SK-N-SH (cell line): ENCODE measurements around the gene TMEM60. TPM values are rescaled to one million over a fixed set of nuclear protein-coding genes. Genes with fewer than 3 reads are reported as not detected.
A peak's percentile ranks its signal among the peaks of the same experiment; 100 is the strongest.

Source experiments
- CTCF ChIA-PET: fragments of 300-600, 350-600 bp; formaldehyde crosslinking; extraction: SDS; loops from one replicate; lab custom pipeline; 2021; lab: Yijun Ruan, JAX
- POLR2A ChIA-PET: fragments of 350-600 bp; sonication (Branson Sonifier 250); formaldehyde crosslinking; extraction: SDS; loops from one replicate; lab custom pipeline; 2020; ENCODE audit warnings: antibody characterized with exemption, inconsistent platforms; lab: Yijun Ruan, JAX
- DNase-seq: peaks from one replicate; pipeline ENCODE4 v3.0.0; 2012
- H2AFZ ChIP-seq: fragments of 200-600 bp; sonication (generic); 2 replicates; pipeline ENCODE4 v1.8.1; 2016; ENCODE audit warnings: antibody characterized with exemption, mild to moderate bottlenecking, low read depth
- H3F3A ChIP-seq: fragments of 200-600 bp; sonication (generic); replicated peaks from 2 replicates; pipeline ENCODE3; 2016; ENCODE audit warnings: antibody characterized with exemption, mild to moderate bottlenecking; ENCODE audit not compliant: insufficient read depth
- H3K27ac ChIP-seq, 2 experiments: fragments of 200-500 bp in 1 of 2; fragments of 200-600 bp in 1 of 2; sonication (Bioruptor generic) in 1 of 2; sonication (generic), shearing (Covaris generic) in 1 of 2; 2 replicates each; pipeline versions ENCODE4 v1.5.1 to v1.6.1; 2014 to 2016; ENCODE audit warnings: low read depth in 2 of 2, inconsistent platforms in 1 of 2, low read length in 1 of 2, mild to moderate bottlenecking in 1 of 2, mixed read lengths in 1 of 2
- H3K27me3 ChIP-seq: fragments of 200-600 bp; sonication (generic), shearing (Covaris generic); 2 replicates; pipeline ENCODE4 v1.6.1; 2016; ENCODE audit warnings: mixed run types; ENCODE audit not compliant: insufficient read depth
- H3K36me3 ChIP-seq, 2 experiments: fragments of 200-500 bp in 1 of 2; fragments of 200-600 bp in 1 of 2; sonication (Bioruptor generic) in 1 of 2; sonication (generic) in 1 of 2; replicated peaks in 1 of 2; 2 replicates each; pipeline versions ENCODE3 to v1.5.1; 2014 to 2016; ENCODE audit warnings: low read length in 1 of 2, mild to moderate bottlenecking in 1 of 2; ENCODE audit not compliant: insufficient read depth in 2 of 2, control insufficient read depth in 1 of 2
- H3K4me1 ChIP-seq, 2 experiments: fragments of 200-500 bp in 1 of 2; fragments of 200-600 bp in 1 of 2; sonication (Bioruptor generic) in 1 of 2; sonication (generic), shearing (Covaris generic) in 1 of 2; 2 replicates each; pipeline versions ENCODE4 v1.5.1 to v1.6.1; 2014 to 2016; ENCODE audit warnings: low read depth in 1 of 2, low read length in 1 of 2, mixed run types in 1 of 2; ENCODE audit not compliant: insufficient read depth in 2 of 2, control insufficient read depth in 1 of 2
- H3K4me2 ChIP-seq: fragments of 200-600 bp; sonication (generic), shearing (Covaris generic); 2 replicates; pipeline ENCODE4 v1.6.1; 2017; ENCODE audit warnings: mixed run types
- H3K4me3 ChIP-seq, 2 experiments: fragments of 200-500 bp in 1 of 2; fragments of 200-600 bp in 1 of 2; sonication (Bioruptor generic) in 1 of 2; sonication (generic), shearing (Covaris generic) in 1 of 2; 2 replicates each; pipeline versions ENCODE4 v1.5.1 to v1.8.1; 2014 to 2016; ENCODE audit warnings: low read depth in 2 of 2, inconsistent platforms in 1 of 2, low read length in 1 of 2, mild to moderate bottlenecking in 1 of 2, mixed read lengths in 1 of 2, moderate library complexity in 1 of 2
- H3K79me2 ChIP-seq: fragments of 200-600 bp; sonication (generic); 2 replicates; pipeline ENCODE4 v1.8.1; 2017; ENCODE audit warnings: mild to moderate bottlenecking; ENCODE audit not compliant: insufficient read depth
- H3K9ac ChIP-seq: fragments of 200-600 bp; sonication (generic); 2 replicates; pipeline ENCODE4 v1.6.1; 2017; ENCODE audit warnings: mixed run types
- H3K9me2 ChIP-seq: fragments of 200-600 bp; sonication (generic); 2 replicates; pipeline ENCODE4 v1.6.1; 2017; ENCODE audit warnings: mixed run types
- H3K9me3 ChIP-seq: fragments of 200-600 bp; sonication (generic); 2 replicates; pipeline ENCODE4 v1.6.1; 2017; ENCODE audit warnings: mixed run types, mild to moderate bottlenecking, moderate library complexity
- H4K20me1 ChIP-seq: fragments of 200-600 bp; sonication (generic); 2 replicates; pipeline ENCODE4 v1.6.1; 2017; ENCODE audit warnings: mild to moderate bottlenecking, mixed run types; ENCODE audit not compliant: insufficient read depth
- FOXJ3 ChIP-seq: sonication (generic); formaldehyde crosslinking; IDR thresholded peaks from 2 replicates; pipeline ENCODE4 v1.5.1; 2020; ENCODE audit warnings: mild to moderate bottlenecking, missing genetic modification reagents
- JUND ChIP-seq: IDR thresholded peaks from 2 replicates; pipeline ENCODE4 v1.4.0; 2012
- MAX ChIP-seq: IDR thresholded peaks from 2 replicates; pipeline ENCODE4 v1.4.0; 2012; ENCODE audit warnings: low read depth
- NFIC ChIP-seq: IDR thresholded peaks from 2 replicates; pipeline ENCODE4 v1.4.0; 2012; ENCODE audit warnings: borderline replicate concordance
- NRF1 ChIP-seq: IDR thresholded peaks from 2 replicates; pipeline ENCODE4 v1.6.1; 2012; ENCODE audit warnings: low read depth, mild to moderate bottlenecking, low read length
- PBX3 ChIP-seq: IDR thresholded peaks from 2 replicates; pipeline ENCODE4; 2012
- SMC3 ChIP-seq: IDR thresholded peaks from 2 replicates; pipeline ENCODE4 v1.6.1; 2012; ENCODE audit warnings: low read depth, low read length, improper control_type of control experiment
- TAF1 ChIP-seq: IDR thresholded peaks from 2 replicates; pipeline ENCODE4 v1.6.1; 2012; ENCODE audit warnings: low read depth, mild to moderate bottlenecking, low read length, moderate library complexity, borderline replicate concordance
- TCF12 ChIP-seq: IDR thresholded peaks from 2 replicates; pipeline ENCODE4 v1.4.0; 2012
- TEAD4 ChIP-seq: IDR thresholded peaks from 2 replicates; pipeline ENCODE4 v1.4.0; 2012; ENCODE audit warnings: mild to moderate bottlenecking, borderline replicate concordance; ENCODE audit not compliant: insufficient read depth
- YY1 ChIP-seq: IDR thresholded peaks from 2 replicates; pipeline ENCODE4 v1.4.0; 2012; ENCODE audit warnings: low read depth, mild to moderate bottlenecking
- ZBTB33 ChIP-seq: IDR thresholded peaks from 2 replicates; pipeline ENCODE4 v1.4.0; 2012; ENCODE audit warnings: low read depth, borderline replicate concordance
- WGBS: methylation state at CpG from one replicate; pipeline ENCODE4 v1.1.6; 2017; ENCODE audit warnings: low lambda C conversion rate; 5-methylcytosine and 5-hydroxymethylcytosine counted together
- polyA plus RNA-seq, 3 experiments: library from polyadenylated mRNA; depleted of rRNA; stranded (reverse); fragments of >200 nt; gene quantifications; 2 replicates each; pipeline ENCODE4 v1.2.3, GENCODE V29; 2012
- TF ChIP-seq, protein P1 (sequence below): IDR thresholded peaks from 2 replicates; pipeline ENCODE4 v1.4.0; 2012; ENCODE audit warnings: low read depth, borderline replicate concordance
- TF ChIP-seq, protein P2 (sequence below): IDR thresholded peaks from 2 replicates; pipeline ENCODE4 v1.6.1; 2012; ENCODE audit warnings: mild to moderate bottlenecking, low read depth, low read length, moderate library complexity
- TF ChIP-seq, protein P3 (sequence below): fragments of 150-350 bp; IDR thresholded peaks from 2 replicates; pipeline ENCODE4 v1.6.1; 2016; ENCODE audit warnings: mild to moderate bottlenecking, low read depth, low read length

TMEM60 gene
- polyA plus RNA-seq, 1 of the 3 experiments (the other 2 are of a cell fraction), result 24.8 TPM

DNA sequence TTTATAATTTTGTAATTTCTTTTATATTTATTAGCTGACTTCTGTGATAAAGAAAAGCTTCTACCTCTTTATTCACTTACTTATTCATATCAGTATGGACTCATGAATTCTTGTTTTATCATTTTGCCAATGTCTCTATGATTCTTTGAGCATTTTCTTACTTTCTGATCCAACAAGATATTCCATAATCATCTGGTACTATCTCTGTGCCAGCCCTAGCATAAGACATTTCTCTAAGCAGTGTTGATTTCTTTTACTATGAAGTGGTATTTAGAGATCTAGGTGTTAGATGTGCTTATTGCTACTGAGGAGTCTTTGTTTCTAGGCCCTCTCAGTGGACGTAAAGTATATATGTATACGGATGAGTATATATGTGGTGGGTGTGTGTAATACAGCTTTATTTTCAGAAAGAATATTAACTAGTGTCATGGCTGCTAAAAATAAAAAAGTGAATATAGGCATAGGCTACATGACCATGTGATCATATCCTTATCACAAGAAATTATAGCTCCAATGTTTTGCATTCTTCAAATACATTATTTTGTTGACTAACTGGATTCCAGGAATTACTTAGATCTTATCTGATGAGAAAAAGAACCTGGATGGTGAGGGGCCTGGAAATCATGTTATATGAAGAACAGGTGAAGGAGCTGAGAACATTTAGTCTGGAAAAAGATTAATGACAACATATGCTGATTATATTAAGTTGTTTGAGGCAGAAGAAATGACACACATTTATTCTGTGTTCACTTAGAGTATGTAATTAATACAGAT, 13.5 kb upstream of the TMEM60 start:
- H3K4me3 ChIP-seq, result no peak overlapping the region
- H3K9me2 ChIP-seq, result no peaks in the 10 kb centered on the region
- H4K20me1 ChIP-seq, result peaks cover 4% of the 10 kb centered on the region; the same call in 1 of the 2 replicates
- H3K27me3 ChIP-seq, result no peaks in the 10 kb centered on the region
- peak overlapping the region; percentile 50 to 80; a peak in 3 of 4 replicates for H3K27ac ChIP-seq
- peaks cover 92% of the 10 kb centered on the region for H3K79me2 ChIP-seq
- peaks cover 24% of the 10 kb centered on the region for H3F3A ChIP-seq
- H2AFZ ChIP-seq, result no peak overlapping the region
- POLR2A ChIA-PET, result no interaction called here
- H3K4me1 ChIP-seq, result peaks cover 4 to 14% of the 10 kb centered on the region in 2 experiments; a peak in 2 of 4 replicates
- H3K36me3 ChIP-seq, result peaks cover 0 to 8% of the 10 kb centered on the region in 2 experiments
- H3K9ac ChIP-seq, result peak overlapping the region; percentile 26; the same call in 1 of the 2 replicates
- H3K4me2 ChIP-seq, result peak overlapping the region; percentile 41
- CTCF ChIA-PET, result interaction anchor here (1.0 to 1.2 kb wide), 3 partner anchors 32 to 112 kb away, joined by 3 read pairs; no protein-coding TSS in a partner anchor
- 79% methylated on average over 2 of the region's 2 CpGs for WGBS
- peak; percentile 56 for TF ChIP-seq JUND
- peak; percentile 22; the same call in 1 of the 2 replicates for TF ChIP-seq NFIC
- TF ChIP-seq, protein P1, sequence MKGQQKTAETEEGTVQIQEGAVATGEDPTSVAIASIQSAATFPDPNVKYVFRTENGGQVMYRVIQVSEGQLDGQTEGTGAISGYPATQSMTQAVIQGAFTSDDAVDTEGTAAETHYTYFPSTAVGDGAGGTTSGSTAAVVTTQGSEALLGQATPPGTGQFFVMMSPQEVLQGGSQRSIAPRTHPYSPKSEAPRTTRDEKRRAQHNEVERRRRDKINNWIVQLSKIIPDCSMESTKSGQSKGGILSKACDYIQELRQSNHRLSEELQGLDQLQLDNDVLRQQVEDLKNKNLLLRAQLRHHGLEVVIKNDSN, result peak; percentile 69
- peak; percentile 61; the same call in 1 of the 2 replicates for TF ChIP-seq TEAD4
- TF ChIP-seq FOXJ3 (CRISPR knock-in tag), result no peak
- peak; percentile 64 for TF ChIP-seq TCF12
- 0 out of 2 replicates have a peak, but pooled peaks have one; percentile 12 for TF ChIP-seq MAX
- no peak for TF ChIP-seq NRF1
- H3K9me3 ChIP-seq, result peaks cover 19% of the 10 kb centered on the region
- no peak for DNase-seq

- ChIA-PET POLR2A (no interaction called here), CTCF (no interaction called here)
- peaks cover 0 to 26% of the 10 kb centered on the region in 2 experiments for H3K36me3 ChIP-seq
- TF ChIP-seq MAX (no peak), NRF1 (no peak), TCF12 (no peak), PBX3 (no peak), ZBTB33 (no peak), YY1 (no peak), SMC3 (no peak), TAF1 (no peak)
- TF ChIP-seq, protein P2, sequence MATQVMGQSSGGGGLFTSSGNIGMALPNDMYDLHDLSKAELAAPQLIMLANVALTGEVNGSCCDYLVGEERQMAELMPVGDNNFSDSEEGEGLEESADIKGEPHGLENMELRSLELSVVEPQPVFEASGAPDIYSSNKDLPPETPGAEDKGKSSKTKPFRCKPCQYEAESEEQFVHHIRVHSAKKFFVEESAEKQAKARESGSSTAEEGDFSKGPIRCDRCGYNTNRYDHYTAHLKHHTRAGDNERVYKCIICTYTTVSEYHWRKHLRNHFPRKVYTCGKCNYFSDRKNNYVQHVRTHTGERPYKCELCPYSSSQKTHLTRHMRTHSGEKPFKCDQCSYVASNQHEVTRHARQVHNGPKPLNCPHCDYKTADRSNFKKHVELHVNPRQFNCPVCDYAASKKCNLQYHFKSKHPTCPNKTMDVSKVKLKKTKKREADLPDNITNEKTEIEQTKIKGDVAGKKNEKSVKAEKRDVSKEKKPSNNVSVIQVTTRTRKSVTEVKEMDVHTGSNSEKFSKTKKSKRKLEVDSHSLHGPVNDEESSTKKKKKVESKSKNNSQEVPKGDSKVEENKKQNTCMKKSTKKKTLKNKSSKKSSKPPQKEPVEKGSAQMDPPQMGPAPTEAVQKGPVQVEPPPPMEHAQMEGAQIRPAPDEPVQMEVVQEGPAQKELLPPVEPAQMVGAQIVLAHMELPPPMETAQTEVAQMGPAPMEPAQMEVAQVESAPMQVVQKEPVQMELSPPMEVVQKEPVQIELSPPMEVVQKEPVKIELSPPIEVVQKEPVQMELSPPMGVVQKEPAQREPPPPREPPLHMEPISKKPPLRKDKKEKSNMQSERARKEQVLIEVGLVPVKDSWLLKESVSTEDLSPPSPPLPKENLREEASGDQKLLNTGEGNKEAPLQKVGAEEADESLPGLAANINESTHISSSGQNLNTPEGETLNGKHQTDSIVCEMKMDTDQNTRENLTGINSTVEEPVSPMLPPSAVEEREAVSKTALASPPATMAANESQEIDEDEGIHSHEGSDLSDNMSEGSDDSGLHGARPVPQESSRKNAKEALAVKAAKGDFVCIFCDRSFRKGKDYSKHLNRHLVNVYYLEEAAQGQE, result no peak
- TF ChIP-seq, protein P3, sequence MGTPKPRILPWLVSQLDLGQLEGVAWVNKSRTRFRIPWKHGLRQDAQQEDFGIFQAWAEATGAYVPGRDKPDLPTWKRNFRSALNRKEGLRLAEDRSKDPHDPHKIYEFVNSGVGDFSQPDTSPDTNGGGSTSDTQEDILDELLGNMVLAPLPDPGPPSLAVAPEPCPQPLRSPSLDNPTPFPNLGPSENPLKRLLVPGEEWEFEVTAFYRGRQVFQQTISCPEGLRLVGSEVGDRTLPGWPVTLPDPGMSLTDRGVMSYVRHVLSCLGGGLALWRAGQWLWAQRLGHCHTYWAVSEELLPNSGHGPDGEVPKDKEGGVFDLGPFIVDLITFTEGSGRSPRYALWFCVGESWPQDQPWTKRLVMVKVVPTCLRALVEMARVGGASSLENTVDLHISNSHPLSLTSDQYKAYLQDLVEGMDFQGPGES, result no peak
Measured at GRCh38 chr7:77808517-77808916, 10.3 kb upstream of the TMEM60 start.

More at GRCh38 chr7:77808517-77808916, 10.3 kb upstream of the TMEM60 start:
- Histone ChIP-seq H4K20me1 (peaks cover 4% of the 10 kb centered on the region; the same call in 1 of the 2 replicates), H3K27me3 (no peaks in the 10 kb centered on the region), H3K27ac (no peak overlapping the region), H3K9me3 (peaks cover 26% of the 10 kb centered on the region), H3K4me2 (no peak overlapping the region), H3K4me1 (peaks cover 4 to 14% of the 10 kb centered on the region in 2 experiments; a peak in 2 of 4 replicates), H3K4me3 (no peak overlapping the region), H3K9me2 (no peaks in the 10 kb centered on the region), H3K79me2 (peaks cover 94% of the 10 kb centered on the region), H2AFZ (no peak overlapping the region), H3F3A (peaks cover 34% of the 10 kb centered on the region), H3K9ac (no peak overlapping the region)
- 90% methylated on average over 1 of the region's 1 CpG for WGBS
- no peak for DNase-seq
